ENCODE data around the gene PPP2R3A.
A peak's percentile ranks its signal among the peaks of the same experiment; 100 is the strongest.

- TF ChIP-seq REST (IDR thresholded peaks at IDR 0.05; ENCODE audit: unreplicated experiment) (no peak), EZH2 (IDR thresholded peaks at IDR 0.05; ENCODE audit: low read depth, unreplicated experiment) (no peak), CTCF (conservative IDR thresholded peaks at IDR 0.05; ENCODE audit: low read depth in 2 of 2) (peak; percentile 45 to 57), NANOG (IDR thresholded peaks at IDR 0.05; ENCODE audit: borderline replicate concordance) (no peak), EZH2phosphoT487 (IDR thresholded peaks at IDR 0.05; ENCODE audit: unreplicated experiment) (no peak), ZNF114 (CRISPR knock-in tag; IDR thresholded peaks at IDR 0.05) (no peak), POLR2AphosphoS5 (IDR thresholded peaks at IDR 0.05; ENCODE audit: low read depth) (no peak), JUNB (IDR thresholded peaks at IDR 0.05; ENCODE audit: unreplicated experiment) (no peak), ETS1 (IDR thresholded peaks at IDR 0.05) (no peak), CREB1 (CRISPR knock-in tag; IDR thresholded peaks at IDR 0.05; ENCODE audit: low read depth) (no peak)
Observed at GRCh38 chr3:135918600-135918999, 46.9 kb upstream of the PPP2R3A start.
